HG02798 (cell line): ENCODE data around the gene XRCC5.
A peak's percentile ranks its signal among the peaks of the same experiment; 100 is the strongest.
"Not testable (repeated sequence)": the region's sequence is repeated elsewhere in the genome, so short reads cannot be mapped to it uniquely, and the experiment has no call there.

Experiments
- ATAC-seq: cut with Tn5 transposase; IDR thresholded peaks from one replicate; pipeline ENCODE4 v1.9.1; 2021; ENCODE audit warnings: mild to moderate bottlenecking; ENCODE audit not compliant: unreplicated experiment, poor library complexity

Gene XRCC5

GRCh38 chr2:216108967-216109921, at the start of gene XRCC5:
Gene XRCC5 (plus strand): TSS chr2:216109348. CDS start chr2:216109437, 89 bp downstream.
- peak; percentile 69 for ATAC-seq

- no peak for ATAC-seq
Measured at GRCh38 chr2:216064014-216064630, 45.0 kb upstream of the XRCC5 start.

- no peak for ATAC-seq
Measured at GRCh38 chr2:216064665-216065064, 44.5 kb upstream of the XRCC5 start.

GRCh38 chr2:216066230-216066629, 42.9 kb upstream of the XRCC5 start:
- no peak for ATAC-seq

GRCh38 chr2:216069028-216069427, 40.1 kb upstream of the XRCC5 start:
- no peak for ATAC-seq

- ATAC-seq: no peak
Measured at GRCh38 chr2:216070195-216070594, 39.0 kb upstream of the XRCC5 start.

GRCh38 chr2:216071111-216071851, 37.9 kb upstream of the XRCC5 start:
- no peak for ATAC-seq

- ATAC-seq: no peak
Measured at GRCh38 chr2:216072473-216072872, 36.7 kb upstream of the XRCC5 start.

GRCh38 chr2:216073773-216074172, 35.4 kb upstream of the XRCC5 start:
- no peak for ATAC-seq

GRCh38 chr2:216074380-216074779, 34.8 kb upstream of the XRCC5 start:
- no peak for ATAC-seq

GRCh38 chr2:216074794-216075193, 34.4 kb upstream of the XRCC5 start:
- ATAC-seq: no peak

GRCh38 chr2:216075510-216076485, 33.4 kb upstream of the XRCC5 start:
- no peak for ATAC-seq

GRCh38 chr2:216078776-216079175, 30.4 kb upstream of the XRCC5 start:
- ATAC-seq: no peak

GRCh38 chr2:216080048-216080447, 29.1 kb upstream of the XRCC5 start:
- not testable (repeated sequence) for ATAC-seq

- no peak for ATAC-seq
Measured at GRCh38 chr2:216081012-216081411, 28.1 kb upstream of the XRCC5 start.

GRCh38 chr2:216081487-216082116, 27.5 kb upstream of the XRCC5 start, which contains the start of the genes PECR and TMEM169:
Gene PECR (minus strand): TSS chr2:216081809. CDS start chr2:216081741, 68 bp downstream.
Gene TMEM169 (plus strand): TSS chr2:216081919. CDS start chr2:216095964, 14,045 bp downstream.
- peak; percentile 94 for ATAC-seq

GRCh38 chr2:216082117-216082711, 26.9 kb upstream of the XRCC5 start:
- ATAC-seq: no peak

GRCh38 chr2:216082805-216083204, 26.3 kb upstream of the XRCC5 start:
- ATAC-seq: no peak
